ENCODE results near the gene SCP2.

DNA sequence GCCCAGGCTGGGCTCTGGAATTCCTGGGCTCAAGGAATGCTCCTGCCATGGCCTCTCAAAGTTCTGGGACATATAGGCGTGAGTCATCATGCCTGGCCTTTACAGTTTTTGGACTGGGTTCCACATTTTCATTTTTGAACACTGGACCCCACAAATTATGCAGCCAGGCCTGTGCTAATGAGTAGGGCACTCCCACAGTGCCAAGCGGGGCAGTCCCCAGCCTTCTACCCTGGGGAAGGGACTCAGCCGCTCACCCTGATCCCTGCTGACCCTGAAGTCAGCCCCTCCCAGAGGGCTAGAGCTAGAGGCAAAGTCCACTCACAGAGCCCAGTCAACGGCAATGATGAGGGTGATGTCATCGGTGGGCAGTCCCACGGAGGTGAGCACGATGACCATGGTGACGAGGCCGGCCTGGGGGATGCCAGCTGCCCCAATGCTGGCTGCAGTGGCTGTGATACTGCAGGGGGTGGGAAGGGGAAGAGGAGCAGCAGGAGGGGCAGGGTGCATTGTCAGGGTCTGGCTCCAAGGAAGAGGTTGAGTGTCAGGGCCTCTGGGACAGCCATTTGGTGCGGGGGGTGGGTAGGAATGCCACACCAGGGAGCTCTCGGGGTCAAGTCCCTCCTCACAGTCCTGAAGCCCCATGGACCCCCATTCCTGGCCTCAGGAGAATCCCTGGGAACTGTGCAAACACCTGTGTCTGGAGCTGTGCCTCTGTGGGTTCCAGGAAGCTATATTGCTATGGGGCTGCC, 162.6 kb downstream of the SCP2 start:
- TF ChIP-seq, protein P1, sequence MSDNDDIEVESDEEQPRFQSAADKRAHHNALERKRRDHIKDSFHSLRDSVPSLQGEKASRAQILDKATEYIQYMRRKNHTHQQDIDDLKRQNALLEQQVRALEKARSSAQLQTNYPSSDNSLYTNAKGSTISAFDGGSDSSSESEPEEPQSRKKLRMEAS (IDR thresholded peaks at IDR 0.05): no peak
- no peak for TF ChIP-seq RAD21 (IDR thresholded peaks at IDR 0.05; ENCODE audit: low read depth)
- no peak for TF ChIP-seq NFIC (IDR thresholded peaks at IDR 0.05)
- no peak for TF ChIP-seq EP300 (IDR thresholded peaks at IDR 0.05; ENCODE audit: borderline replicate concordance)

All from Ishikawa (cell line).